ENCODE data around the gene LIPH.

DNA sequence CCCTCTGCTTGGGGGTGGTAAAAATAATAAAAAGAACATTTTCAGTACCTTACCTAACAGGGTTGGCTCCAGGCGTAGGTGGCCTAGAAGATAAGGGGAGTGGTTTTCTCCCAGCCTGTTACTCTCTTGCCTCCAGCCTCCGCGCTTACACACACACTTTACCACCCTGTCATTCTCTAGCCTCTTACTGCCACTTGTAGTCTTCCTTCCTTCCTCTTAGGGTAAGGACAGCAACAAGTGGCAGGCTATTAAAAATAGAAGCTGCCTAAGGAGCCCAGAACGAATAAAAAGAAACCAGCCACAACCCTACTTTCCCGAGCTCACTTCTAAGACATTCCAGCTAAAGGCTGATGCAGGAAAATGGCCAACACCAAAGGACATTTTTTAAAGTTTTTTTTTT is 9.6 kb upstream of the LIPH start:
- TF ChIP-seq, protein P1, sequence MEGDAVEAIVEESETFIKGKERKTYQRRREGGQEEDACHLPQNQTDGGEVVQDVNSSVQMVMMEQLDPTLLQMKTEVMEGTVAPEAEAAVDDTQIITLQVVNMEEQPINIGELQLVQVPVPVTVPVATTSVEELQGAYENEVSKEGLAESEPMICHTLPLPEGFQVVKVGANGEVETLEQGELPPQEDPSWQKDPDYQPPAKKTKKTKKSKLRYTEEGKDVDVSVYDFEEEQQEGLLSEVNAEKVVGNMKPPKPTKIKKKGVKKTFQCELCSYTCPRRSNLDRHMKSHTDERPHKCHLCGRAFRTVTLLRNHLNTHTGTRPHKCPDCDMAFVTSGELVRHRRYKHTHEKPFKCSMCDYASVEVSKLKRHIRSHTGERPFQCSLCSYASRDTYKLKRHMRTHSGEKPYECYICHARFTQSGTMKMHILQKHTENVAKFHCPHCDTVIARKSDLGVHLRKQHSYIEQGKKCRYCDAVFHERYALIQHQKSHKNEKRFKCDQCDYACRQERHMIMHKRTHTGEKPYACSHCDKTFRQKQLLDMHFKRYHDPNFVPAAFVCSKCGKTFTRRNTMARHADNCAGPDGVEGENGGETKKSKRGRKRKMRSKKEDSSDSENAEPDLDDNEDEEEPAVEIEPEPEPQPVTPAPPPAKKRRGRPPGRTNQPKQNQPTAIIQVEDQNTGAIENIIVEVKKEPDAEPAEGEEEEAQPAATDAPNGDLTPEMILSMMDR (IDR thresholded peaks at IDR 0.05), result no peak
- no peak for TF ChIP-seq POLR2A (IDR thresholded peaks at IDR 0.05)
